NT2/D1 (cell line): ENCODE results near the gene EPHA8.

ENCODE experiments used
- DNase-seq: peaks from one replicate; pipeline ENCODE4 v3.0.0-alpha.2; 2011; ENCODE audit warnings: low read depth, low spot score
- H3K27me3 ChIP-seq: 2 replicates; pipeline ENCODE4 v1.6.0; 2011; ENCODE audit warnings: mild to moderate bottlenecking; ENCODE audit not compliant: insufficient read length, insufficient read depth
- H3K36me3 ChIP-seq: 2 replicates; pipeline ENCODE4 v1.6.1; 2011; ENCODE audit warnings: mild to moderate bottlenecking, low read length, mixed read lengths; ENCODE audit not compliant: insufficient read depth, insufficient read length
- H3K4me1 ChIP-seq: 2 replicates; pipeline ENCODE4 v1.5.1; 2011; ENCODE audit not compliant: insufficient read depth, insufficient read length
- H3K4me3 ChIP-seq: 2 replicates; pipeline ENCODE4 v1.5.1; 2011; ENCODE audit warnings: low read depth; ENCODE audit not compliant: insufficient read length
- H3K9ac ChIP-seq: 2 replicates; pipeline ENCODE4 v1.6.0; 2011; ENCODE audit warnings: low read depth; ENCODE audit not compliant: insufficient read length
- H3K9me3 ChIP-seq: 2 replicates; pipeline ENCODE4 v1.5.1; 2011; ENCODE audit warnings: mild to moderate bottlenecking, low read length; ENCODE audit not compliant: insufficient read depth
- SUZ12 ChIP-seq: IDR thresholded peaks from 2 replicates; pipeline ENCODE4 v1.6.1; 2011; ENCODE audit not compliant: insufficient read length, insufficient read depth; ENCODE audit errors: extremely low read depth
- YY1 ChIP-seq: IDR thresholded peaks from 2 replicates; pipeline ENCODE4 v1.6.1; 2011; ENCODE audit not compliant: insufficient read length, insufficient read depth
- ZNF274 ChIP-seq: IDR thresholded peaks from 2 replicates; pipeline ENCODE4 v1.6.1; 2011; ENCODE audit warnings: mild to moderate bottlenecking, low read depth, low read length

The EPHA8 gene

GRCh38 chr1:22562584-22563583 lies at the start of gene EPHA8:
EPHA8 (plus strand) TSS chr1:22563489; CDS start chr1:22563636, 147 bp downstream.
- Histone ChIP-seq H3K4me3 (peak within 1 kb of the TSS; percentile 42), H3K9ac (peak within 1 kb of the TSS; percentile 66), H3K27me3 (peaks cover 33% of the 10 kb centered on the region), H3K9me3 (no peaks in the 10 kb centered on the region), H3K4me1 (peaks cover 6% of the 10 kb centered on the region), H3K36me3 (no peaks in the 10 kb centered on the region)
- TF ChIP-seq ZNF274: no peak
- TF ChIP-seq SUZ12: no peak
- TF ChIP-seq YY1: no peak
- no peak for DNase-seq

DNA sequence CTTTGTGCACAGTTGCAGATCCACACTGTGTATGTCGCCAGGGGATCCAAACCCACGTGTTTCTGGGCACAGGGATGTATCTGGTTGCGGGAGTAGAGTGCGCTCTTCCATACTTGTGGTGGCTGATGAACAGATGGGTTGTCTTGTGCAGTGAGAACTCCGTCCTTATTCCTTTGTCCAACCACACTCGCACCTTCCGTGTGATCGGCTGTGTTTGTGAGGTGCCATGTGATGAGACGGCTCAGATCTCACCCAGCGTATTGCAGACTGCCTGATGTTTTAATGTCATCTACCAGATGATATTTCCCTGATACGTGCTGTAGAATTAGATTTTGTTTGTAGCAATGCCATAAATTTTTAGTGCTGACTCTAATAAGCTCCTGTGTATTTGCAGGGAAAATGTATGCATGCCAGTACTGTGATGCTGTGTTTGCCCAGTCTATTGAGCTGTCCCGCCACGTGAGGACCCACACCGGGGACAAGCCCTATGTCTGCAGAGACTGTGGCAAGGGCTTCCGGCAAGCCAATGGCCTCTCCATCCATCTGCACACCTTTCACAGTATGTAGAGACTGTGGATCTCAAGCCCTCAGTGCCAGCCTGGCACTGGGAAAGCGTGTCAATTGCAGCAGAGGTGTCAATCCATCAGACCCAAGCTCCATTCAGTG lies 46.2 kb upstream of the EPHA8 start:
- Histone ChIP-seq H3K27me3 (no peaks in the 10 kb centered on the region), H3K4me1 (no peaks in the 10 kb centered on the region), H3K9ac (no peak overlapping the region), H3K9me3 (no peaks in the 10 kb centered on the region), H3K4me3 (no peak overlapping the region), H3K36me3 (peaks cover 95% of the 10 kb centered on the region)
- no peak for DNase-seq
- no peak for TF ChIP-seq YY1
- TF ChIP-seq ZNF274: no peak

DNA sequence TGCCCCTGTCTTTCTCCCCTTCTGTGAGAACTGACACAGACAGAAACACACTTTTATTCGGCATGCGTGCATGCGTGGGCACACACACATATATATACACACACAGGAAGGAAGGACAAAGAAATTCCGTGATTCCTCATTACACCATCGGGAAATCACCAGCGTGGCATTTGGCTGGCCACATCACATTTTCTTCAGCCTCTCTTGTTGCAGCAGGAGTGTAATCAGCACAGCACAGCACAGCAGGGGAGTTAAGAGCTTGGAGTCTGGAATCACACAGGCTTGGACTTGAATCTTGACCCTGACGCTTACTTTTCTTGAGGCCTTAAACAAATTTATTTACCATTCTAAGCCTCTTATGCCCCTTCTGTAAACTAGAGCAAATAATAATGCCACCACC lies 45.3 kb upstream of the EPHA8 start:
- Histone ChIP-seq H3K4me3 (no peak overlapping the region), H3K4me1 (no peaks in the 10 kb centered on the region), H3K9me3 (no peaks in the 10 kb centered on the region), H3K27me3 (no peaks in the 10 kb centered on the region), H3K9ac (no peak overlapping the region), H3K36me3 (peaks cover 90% of the 10 kb centered on the region)
- DNase-seq: no peak
- no peak for TF ChIP-seq SUZ12
- TF ChIP-seq ZNF274: no peak
- no peak for TF ChIP-seq YY1

- Histone ChIP-seq H3K9me3 (no peaks in the 10 kb centered on the region), H3K4me3 (no peak overlapping the region), H3K36me3 (peaks cover 89% of the 10 kb centered on the region), H3K27me3 (no peaks in the 10 kb centered on the region), H3K4me1 (no peaks in the 10 kb centered on the region), H3K9ac (no peak overlapping the region)
- DNase-seq: no peak
- no peak for TF ChIP-seq ZNF274
- TF ChIP-seq SUZ12: no peak
- no peak for TF ChIP-seq YY1
These were observed 44.9 kb upstream of the EPHA8 start for GRCh38 chr1:22518379-22518778.

DNA sequence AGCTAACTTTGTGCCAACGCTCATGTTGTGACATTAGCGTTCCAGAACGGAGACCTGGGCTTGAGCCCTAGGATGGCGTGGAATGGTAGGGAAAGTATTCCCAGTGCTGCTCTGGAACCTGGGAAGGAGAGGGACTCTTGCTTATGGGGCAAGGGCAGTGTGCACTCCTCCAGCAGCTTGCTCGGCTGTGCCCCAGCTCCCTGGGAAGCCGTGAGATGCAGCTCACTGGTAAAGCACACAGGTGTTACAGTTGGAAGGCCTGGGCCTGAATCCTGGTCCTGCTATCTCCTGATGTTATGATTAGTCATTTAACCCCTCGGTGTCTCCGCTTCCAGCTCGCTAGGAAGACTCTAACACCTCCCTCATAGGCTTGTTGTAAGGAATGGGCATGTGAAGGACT lies 42.4 kb upstream of the EPHA8 start:
- TF ChIP-seq YY1 (no peak), SUZ12 (no peak)
- H3K36me3 ChIP-seq: peaks cover 91% of the 10 kb centered on the region
- no peak for DNase-seq

DNA sequence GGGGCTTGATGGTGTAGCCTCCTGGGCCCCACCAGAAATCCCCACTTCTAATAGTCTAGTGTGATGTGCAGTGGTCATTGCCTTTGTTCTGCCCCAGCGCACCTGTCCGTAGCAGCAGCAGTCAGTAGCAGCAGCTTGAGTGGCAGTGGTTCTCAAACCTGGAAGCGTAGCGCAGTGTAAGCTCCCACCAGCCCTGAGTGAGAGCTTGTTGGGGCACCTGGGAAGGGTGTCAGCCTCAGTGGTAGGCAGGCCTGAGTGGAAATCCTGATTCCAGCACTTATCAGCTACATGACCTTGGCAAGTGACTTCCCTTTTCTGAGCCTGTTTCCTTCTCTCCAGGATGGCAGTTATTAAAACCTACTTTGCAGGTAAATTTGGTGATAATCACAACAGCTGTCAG lies 41.6 kb upstream of the EPHA8 start:
- Histone ChIP-seq H3K4me3 (no peak overlapping the region), H3K9ac (no peak overlapping the region), H3K9me3 (no peaks in the 10 kb centered on the region), H3K4me1 (no peaks in the 10 kb centered on the region), H3K36me3 (peaks cover 91% of the 10 kb centered on the region), H3K27me3 (no peaks in the 10 kb centered on the region)
- DNase-seq: no peak
- TF ChIP-seq YY1 (no peak), ZNF274 (no peak), SUZ12 (no peak)

More for the DNA sequence above, 42.4 kb upstream of the EPHA8 start:
- Histone ChIP-seq H3K4me3 (no peak overlapping the region), H3K9me3 (no peaks in the 10 kb centered on the region), H3K27me3 (no peaks in the 10 kb centered on the region), H3K9ac (no peak overlapping the region), H3K4me1 (no peaks in the 10 kb centered on the region)

DNA sequence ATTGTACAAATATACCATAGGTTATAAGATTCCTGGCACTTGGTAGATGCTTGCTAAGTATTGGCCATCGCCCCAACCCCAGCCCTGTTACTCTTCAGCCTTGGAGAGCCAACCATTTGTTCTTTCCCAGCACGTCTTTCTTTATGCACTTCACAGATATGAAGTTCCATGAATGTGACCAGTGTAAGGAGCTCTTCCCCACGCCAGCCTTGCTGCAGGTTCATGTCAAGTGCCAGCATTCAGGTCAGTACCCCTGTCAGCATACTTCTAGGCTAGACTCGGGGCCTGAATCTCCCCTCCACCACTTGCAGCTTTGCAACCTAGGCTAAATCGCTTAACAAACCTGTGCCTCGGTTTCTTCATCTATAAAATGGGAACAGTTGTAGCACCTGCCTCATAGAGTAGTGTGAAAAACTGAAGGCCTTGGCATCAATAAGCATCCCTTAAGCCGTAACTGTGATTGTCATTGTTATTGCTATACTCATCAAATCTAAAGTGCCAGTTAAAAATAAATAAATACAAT lies 41.0 kb upstream of the EPHA8 start:
- H3K9ac ChIP-seq: no peak overlapping the region
- no peaks in the 10 kb centered on the region for H3K4me1 ChIP-seq
- no peak overlapping the region for H3K4me3 ChIP-seq
- TF ChIP-seq ZNF274: no peak
- TF ChIP-seq SUZ12: no peak
- no peak for TF ChIP-seq YY1
- H3K36me3 ChIP-seq: peaks cover 91% of the 10 kb centered on the region
- no peaks in the 10 kb centered on the region for H3K27me3 ChIP-seq
- DNase-seq: no peak
- H3K9me3 ChIP-seq: no peaks in the 10 kb centered on the region
